Right hindlimb (tissue), 1 donor: ENCODE results near the gene DPP6.
"Not testable (repeated sequence)": the region's sequence is repeated elsewhere in the genome, so short reads cannot be mapped to it uniquely, and the experiment has no call there.

Experiments
- DNase-seq: peaks from one replicate; pipeline ENCODE4 v3.0.0-alpha.2; 2018

The DPP6 gene

DNA sequence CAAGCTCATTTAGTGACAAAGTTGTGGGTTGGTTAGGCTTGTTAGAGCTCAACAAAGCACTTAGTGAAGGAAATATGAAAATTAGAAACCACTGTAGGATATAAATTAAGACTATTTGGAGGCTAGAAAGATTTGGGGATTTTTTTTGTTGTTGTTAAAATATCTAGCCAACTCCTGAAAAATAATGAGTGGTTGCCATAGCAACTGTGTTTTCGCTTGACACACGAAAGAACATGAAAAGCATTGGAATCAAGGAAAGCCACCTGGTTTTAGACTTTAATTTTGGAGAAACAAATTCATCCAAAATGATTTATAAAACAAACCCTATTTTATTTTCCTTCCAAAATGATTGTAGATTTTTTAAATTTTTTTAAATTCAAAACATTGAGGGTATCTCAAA, 26.3 kb downstream of the DPP6 start:
- not testable (repeated sequence) for DNase-seq

DNA sequence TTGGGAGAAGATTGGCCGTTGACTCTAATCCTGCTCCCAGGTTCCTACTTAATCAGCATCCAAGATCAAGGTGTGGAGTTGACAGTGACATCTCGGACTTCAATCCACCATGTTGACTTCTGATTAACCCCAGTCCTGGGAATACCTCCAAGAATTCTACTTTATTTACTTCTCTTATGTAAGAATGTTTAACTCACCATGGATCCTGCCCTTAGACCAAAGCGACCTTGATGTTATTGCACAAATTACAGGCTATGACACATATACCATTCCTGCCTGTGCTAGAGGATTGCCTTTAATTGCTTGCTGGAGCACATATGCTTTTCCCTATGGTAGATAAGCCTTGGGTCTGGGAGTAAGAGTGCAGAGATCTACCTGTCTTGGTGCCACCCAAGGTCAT, 28.1 kb downstream of the DPP6 start:
- not testable (repeated sequence) for DNase-seq

DNA sequence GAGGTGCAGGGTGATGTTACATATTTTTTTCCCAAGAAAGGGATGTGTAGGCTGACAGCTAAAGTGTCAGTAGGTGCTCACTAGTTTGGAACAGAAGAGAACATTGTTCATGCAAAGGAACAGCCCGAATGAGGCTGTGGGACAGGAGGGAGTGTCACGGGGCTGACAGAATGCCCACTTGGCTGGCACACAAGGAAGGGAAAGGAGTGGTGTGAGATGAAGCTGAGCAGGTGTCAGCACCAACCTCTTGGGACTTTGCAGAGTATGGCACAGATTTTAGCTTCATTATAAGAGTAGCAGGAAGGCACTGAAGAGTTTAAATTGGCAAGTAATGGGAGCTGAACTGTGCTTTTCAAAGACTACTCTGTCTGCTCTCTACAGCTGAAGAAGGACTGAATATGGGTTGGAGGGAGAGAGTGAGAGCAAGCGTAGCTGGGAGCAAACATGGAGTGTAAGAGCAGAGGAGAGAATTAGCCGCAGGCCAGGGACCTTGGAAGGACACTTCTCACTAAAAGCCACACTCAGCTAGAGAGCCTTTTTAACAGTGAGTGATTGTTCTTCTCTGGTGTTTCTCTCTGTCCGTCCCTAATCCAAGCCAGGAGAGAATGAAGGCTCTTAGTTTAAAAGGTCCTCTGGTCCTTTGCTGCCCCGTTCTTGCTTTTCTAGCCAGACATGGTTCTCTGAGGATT, 35.0 kb downstream of the DPP6 start:
- DNase-seq: not testable (repeated sequence)

DNA sequence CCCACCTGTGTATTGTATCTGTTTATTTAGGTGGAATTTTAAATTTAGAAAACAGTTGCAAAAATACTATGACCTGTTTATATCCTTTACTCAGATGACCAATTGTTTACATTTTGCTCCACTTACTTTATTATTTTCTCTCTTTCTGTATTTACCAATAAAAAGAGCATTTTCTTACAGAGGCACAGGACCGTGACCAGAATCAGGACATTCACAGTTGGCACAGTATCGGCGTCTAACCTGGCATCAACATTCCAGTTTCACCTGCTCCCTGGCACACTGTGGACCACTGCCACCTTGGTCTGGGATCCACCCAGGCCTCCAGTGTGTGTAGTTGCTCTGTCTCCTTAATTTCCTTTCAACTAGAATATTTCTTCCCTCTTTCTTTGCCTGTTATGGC, 39.9 kb downstream of the DPP6 start:
- not testable (repeated sequence) for DNase-seq

DNA sequence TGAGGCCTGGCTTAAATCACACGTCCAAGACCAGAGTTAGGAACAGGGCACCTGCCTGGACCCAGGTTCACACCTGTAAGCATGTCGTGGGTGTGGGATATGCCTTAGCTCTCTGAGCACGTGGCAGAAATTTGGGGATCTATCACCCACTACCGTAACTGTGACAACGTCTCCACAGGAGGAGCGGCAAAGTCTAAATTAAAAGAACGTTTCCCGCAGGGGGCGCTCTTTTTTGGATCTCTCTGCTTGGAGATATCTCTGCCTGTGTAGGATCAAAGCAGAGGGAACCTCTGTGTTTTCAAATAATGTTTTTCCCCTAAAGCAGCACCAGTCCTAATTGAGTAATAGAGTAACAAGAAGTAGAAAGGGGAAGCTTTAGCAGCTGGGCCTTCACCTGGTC, 43.0 kb downstream of the DPP6 start:
- not testable (repeated sequence) for DNase-seq

DNA sequence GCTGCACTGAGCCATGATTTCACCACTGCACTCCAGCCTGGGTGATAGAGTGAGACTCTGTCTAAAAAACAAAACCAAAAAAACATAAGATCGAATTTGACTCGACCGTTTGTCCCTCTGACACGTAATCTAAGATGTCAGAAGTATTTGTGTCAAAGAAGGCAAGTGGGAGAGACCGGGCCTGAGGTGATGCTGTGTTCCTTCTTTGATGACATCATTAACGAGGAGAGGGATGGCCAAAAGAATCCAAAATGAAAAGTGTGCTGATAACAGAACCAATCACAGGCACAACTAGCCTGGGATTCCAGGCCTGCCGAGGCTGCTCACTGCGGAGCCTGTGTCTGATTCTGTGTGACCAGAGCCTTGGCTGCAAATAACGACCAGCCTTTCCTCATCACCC, 52.9 kb downstream of the DPP6 start:
- DNase-seq: not testable (repeated sequence)

DNA sequence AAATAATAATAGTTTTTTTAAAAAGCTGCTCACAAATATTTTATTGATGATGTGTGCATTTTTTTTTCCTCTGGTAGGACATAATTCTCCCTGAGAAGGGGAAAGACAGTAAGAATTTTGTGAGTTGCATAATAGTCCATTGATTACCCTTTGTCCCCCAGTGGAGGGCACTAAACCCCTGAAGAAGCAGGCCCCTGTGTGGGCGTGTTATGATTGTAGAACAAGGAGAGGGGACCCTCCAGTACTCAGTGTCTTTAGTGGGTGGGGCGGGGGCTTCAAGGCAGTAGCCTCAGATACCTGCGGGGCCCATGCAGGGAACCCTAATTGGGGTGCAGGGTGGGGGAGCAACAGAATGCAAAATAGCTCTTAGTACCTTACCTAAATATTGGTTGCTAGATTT, 57.4 kb downstream of the DPP6 start:
- DNase-seq: not testable (repeated sequence)

DNA sequence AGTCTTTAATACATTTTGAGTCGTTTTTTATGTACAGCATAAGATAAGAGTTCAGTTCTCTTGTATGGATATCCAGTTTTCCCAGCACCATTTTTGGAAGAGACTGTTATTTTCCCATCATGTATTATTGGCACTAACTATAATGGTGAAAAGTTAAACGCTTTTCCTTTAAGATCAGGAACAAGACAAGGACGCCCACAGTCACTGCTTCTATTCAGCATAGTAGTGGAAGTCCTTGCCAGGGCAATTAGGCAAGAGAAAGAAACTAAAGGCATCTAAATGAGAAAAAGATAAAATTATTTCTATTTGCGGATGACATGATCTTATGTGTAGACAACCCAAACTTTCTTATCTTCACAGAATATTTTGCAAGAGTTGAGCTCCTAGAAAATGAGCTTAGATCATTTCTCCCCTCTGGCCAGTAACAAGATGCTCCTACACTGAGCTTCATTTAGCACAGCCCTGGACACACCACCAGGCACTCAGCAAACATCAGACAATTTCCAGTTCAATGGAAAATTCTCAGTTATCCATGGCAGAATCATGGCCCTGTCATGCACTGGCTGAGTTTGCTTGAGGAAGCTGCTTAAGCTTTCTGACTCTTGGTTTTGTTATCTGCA, 61.6 kb downstream of the DPP6 start:
- DNase-seq: not testable (repeated sequence)

DNA sequence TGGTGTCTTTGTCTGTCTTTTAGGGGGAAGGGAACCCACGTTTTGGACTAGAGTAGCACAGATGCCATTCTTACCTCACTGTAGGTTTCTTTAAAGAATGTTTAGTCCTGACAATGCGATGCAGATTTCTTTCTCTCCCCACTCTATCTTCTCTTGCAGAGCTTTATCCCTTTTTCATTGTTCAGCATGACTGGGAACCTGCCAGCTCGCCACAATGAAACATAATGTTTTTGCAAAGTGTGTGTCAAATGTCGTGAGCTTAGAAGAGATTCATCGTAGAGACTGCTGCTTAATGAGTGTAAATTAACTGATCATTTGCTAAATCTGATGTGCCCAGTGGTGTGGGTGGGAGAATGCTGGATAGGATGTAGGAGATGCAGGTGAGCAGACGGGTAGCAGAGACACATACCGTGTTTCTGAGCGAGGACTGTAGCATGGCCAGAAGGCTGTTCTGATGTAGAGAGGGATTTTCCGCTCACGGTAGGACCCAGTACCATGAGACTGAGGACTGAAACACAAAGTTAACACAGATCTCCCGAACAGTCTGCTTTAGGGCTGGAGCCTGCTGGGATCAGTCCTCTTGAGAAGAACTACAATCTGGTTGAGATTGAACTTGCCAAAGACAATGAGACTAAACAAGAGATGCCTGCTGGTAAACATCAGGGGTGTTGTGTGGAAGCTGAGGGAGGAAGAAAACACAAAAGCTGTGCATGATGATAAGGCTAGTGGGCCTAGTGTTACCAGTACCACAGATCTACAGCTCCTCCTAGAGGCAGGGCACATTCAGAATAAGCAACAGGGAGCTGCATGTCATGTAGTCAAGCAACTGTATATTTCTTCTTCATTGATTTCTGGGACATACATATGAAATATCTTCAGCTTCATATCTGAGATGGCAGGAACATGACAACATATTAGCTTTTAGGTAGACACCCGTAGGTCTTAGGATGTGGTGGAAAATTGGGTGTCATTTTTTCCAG, 65.5 kb downstream of the DPP6 start:
- DNase-seq: not testable (repeated sequence)

DNA sequence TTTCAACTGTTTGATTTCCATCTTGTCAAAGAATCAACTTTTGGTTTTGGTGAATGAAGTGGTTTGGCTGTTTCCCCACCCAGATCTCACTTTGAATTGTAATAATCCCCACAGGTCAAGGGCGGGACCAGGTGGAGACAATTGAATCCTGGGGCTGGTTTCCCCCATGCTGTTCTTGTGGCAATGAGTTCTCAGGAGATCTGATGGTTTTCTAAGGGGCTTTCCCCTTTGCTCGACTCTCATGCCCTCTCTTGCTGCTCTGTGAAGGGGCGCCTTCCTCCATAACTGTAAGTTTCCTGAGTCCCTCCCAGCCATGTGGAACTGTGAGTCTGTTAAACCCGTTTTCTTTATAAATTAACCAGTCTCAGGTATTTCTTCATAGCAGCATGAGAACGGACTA, 68.6 kb downstream of the DPP6 start:
- not testable (repeated sequence) for DNase-seq

DNA sequence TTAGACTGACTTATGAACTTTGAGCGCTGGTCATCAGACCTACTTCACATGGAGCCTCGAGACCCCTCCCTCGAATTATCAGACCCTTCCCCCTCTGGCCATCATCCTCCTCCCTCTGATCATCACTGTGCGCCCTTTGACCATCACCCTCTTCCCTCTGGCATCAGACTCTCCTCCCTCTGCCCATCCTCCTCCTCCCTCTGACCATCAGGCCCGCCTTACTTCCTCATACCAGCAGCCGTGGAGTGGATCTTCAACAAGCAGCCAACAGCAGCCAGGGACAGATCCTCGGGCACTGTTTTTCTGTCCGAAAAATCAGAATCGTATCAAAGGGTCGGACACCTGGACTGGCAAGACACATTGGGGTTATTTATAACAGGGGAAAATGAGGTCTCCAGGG, 70.5 kb downstream of the DPP6 start:
- DNase-seq: not testable (repeated sequence)

DNA sequence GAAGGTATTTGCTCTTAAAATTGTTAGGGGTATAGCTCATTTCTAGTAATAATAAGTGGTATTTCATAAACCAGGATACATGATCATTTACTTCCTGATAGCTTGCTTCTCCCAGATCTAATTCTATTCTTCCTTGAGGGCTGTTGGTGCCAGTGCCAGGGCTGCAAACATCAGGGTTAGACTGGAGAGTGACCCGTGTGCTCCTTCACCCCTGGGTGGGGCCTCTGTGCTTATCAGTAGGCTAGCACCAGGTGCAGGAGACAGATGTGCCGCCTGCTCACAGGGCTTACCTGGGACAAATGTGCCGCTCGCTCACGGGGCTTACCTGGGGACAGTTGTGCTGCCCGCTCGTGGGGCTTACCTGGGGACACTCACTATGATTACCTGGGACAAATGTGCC, 71.2 kb downstream of the DPP6 start:
- DNase-seq: not testable (repeated sequence)

DNA sequence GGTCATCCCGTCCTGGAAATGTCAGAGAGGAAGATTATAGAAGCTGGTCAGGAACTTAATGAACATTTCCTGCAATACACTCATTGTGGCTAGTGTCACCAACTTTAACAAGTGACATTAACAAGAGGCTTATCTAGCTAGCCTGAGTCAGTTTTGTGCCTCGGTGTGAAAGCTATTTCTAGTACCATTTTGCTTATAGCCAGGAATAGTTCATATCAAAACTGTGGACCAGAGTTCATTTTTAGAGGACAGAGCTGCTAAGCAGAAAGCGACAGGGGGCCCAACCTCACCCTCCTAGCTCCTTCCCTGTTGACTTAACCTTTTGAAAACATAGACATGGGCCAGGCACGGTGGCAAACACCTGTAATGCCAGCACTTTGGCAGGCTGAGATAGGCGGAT, 76.9 kb downstream of the DPP6 start:
- DNase-seq: not testable (repeated sequence)

DNA sequence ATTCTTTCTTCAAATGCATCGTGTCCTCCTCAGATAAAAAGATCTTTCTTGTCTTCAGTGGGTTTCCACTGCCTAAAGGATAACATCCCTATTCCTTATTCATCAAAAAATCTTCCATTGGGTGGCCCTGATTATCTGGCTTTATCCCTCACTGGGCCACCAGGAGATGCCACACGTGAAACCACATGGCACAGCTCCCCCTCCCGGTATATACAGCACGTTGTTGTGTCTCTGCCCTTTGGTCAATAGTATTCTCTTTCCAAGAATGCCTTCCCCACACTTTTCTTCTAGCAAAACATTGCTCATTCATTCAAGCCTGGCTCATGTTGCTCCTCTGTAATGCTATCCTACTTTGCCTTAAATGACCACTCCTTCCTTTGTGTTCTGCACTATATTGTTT, 80.4 kb downstream of the DPP6 start:
- not testable (repeated sequence) for DNase-seq

DNA sequence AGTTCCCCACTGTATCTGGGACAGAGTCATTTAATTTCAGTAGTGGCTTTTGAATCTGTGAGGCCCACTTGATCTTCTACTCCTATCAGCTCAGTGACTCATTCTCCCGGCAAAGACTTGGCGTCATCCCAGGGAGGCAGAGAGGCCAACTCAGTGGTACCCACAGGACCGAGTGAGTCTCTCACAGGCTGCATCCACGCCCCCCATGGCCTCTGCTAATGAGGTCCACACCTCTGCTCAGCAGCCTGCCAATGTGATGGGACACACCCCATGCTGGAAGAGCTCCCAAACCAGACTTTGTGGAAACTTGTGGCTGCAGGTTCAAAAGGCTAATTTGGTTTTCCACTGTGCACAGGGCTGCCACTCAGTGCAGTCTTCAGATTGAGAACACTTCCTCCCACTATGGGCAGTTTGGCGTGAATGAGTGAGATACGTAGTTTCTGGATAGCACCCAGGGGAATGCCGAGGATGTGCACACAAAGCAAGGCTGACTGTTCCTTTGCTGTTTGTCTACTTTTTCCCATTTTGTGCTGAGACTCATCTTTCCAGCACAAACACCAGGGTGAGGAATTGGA, 81.6 kb downstream of the DPP6 start:
- not testable (repeated sequence) for DNase-seq

DNA sequence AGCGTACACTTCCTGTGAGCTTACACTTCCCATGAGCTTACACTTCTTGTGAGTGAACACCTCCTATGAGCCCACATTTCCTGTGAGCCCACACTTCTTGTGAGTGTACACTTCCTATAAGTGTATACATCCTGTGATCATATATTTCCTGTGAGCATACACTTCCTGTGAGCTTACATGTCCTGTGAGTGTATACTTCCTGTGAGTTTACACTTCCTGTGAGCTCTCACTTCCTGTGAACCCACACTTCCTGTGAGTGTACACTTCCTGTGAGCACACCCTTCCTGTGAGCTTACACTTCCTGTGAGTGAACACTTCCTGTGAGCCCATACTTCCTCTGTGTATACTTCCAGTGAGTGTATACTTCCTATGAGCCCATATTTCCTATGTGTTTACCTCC, 82.5 kb downstream of the DPP6 start:
- not testable (repeated sequence) for DNase-seq

DNA sequence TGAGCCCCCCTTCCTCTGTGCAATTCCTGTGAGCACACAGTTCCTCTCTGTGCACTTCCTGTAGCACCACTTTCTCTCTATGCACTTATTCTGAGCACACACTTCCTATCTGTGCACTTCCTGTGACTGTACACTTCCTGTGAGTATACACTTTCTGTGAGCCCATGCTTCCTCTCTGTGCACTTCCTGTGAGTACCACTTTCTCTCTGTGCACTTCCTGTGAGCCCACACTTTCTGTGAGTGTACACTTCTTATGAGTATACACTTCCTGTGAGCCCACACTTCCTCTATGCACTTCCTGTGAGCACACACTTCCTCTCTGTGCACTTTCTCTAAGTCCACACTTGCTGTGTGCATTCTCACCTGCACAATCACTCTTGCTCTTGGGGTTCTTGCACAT, 83.4 kb downstream of the DPP6 start:
- not testable (repeated sequence) for DNase-seq

DNA sequence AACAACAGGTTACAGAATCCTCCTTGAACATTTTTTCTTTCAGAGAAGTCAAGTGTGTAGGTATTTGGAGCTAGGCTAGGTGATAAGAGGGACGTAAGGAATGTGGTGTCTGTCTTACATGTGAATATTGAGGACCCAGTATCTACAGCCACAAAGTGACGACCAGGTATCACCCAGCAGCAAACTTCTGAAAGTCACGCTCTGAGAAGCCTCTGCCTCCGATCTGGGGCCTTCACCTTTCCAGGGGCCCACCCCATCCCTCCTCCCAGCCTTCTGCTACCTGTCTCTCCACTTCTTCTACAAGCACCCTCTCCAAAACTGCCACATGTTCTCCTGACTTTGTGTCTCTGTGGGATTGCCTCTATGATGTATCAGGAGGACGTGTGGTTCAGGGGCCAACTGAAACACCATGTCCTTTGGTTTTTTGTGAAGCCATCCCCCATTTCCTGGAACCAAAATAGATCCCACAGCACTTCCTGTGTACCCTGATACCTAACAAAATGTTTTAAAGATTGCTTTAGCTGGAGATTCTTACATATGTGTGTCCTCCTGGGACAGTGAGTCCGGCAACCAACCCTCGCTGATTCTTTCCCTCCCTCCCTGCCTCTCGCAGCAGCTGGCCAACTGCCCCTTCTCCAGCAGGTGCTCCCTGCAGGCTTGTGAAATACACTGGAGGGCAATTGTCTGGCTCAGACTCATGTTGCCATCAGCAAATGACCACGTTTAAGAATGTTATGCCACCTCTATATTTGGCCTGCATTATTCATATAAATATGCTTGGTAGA, 93.9 kb downstream of the DPP6 start:
- not testable (repeated sequence) for DNase-seq

DNA sequence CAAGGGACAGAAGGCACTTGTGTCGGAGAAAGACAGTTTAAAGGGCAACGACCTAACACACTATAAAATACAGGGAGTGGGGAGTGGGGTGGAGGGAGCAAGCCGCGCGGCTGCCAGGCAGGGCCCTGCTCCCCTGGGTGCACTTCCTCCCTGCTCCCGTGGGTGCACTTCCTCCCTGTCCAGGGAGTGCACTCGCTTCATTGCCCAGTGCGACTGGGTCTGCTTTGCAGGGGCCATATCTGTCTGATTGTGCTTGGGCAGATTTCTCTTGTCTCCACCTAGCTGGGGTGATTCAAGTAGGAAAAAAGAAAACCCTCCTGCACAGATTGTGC, 94.5 kb downstream of the DPP6 start:
- not testable (repeated sequence) for DNase-seq

DNA sequence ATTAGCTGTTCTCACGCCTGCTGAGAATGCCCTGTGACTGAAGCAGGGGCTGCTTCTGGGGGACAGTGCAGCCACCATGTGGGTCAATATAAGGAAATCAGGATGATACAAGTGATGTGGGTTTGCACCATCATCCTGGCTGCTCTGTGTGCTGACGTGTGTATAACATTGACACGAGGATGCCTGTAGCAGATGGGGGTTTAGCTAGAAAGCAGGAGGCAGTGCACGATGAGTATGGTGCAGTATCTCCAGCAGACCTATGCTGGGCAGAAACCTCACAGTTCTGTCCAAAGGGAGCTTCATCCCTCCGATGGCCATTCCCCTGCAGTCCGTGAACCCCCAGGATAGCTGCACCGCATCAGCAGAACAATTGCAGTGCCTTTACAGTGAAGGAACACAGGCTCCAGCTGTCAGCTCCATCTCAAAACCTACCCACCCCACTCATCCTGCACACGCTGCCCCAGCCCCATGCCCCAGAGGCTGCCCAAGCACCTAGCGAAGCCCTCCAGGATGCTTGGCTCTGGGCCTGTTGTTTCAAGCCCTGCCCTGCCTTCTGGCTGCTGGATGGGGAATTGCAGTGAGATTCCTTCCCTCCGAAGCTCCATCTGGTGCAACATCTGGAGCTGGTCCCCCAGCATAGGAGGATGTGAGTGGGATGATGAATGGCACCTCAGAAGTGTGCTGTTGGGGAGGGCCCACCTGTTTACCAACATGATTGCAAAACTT, 96.8 kb downstream of the DPP6 start:
- DNase-seq: not testable (repeated sequence)

DNA sequence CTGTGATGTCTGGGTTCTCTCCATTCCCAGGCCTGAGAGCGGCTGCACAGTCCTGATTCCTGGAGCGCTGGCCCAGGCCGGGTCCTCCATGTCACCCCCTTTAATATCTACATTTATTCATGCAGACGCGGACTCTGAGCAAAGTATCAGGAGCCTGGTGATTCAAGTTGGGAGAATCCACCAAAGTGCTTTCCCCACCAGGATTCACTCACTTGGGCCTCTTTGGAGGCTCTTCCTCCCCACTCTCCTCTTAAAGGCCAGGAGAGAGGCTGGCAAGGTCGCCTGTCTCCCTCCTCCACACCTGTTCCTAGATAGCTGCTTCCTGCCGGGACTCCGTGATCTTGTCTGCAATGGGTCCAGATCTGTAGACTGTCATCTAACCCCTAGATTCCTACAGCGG, 98.5 kb downstream of the DPP6 start:
- DNase-seq: not testable (repeated sequence)

DNA sequence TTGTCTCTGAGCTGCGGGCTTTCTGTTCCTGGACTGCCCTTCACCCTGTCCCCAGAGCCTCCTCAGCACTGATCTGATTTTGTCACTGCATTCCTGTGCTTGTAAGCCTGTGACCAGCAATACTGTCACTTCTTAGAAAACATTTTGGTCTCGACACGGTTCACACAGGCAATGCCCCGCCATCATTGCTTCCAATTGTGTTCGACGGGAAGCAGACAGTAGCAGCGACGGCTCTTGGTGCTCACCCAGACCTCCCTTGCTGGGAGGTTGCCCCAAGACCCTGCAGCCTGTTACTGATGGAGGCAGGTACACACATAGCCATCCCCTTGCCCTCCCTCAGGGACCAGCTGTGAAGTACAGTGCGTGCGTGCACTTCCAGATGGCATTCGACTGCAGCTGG, 99.1 kb downstream of the DPP6 start:
- not testable (repeated sequence) for DNase-seq
